Measurements from ENCODE around the gene UST. TPM values are rescaled to one million over a fixed set of nuclear protein-coding genes. Genes with fewer than 3 reads are reported as not detected.

The UST gene
- total and polyA plus RNA-seq, 9 of the 15 experiments (the other 6 are each of a cell fraction or from before 2014, with no cell fraction given) = 0.04 to 0.10 TPM; not detected in 7

- Histone ChIP-seq H3K79me2 (ENCODE audit: control insufficient read depth, insufficient read depth, low read length) (no peaks in the 10 kb centered on the region), H3K27ac (ENCODE audit: extremely low read depth, low read depth, low read length) (no peak overlapping the region), H3K9ac (ENCODE audit: insufficient read depth in 1 of 2, low read depth in 2 of 2, low read length in 2 of 2) (no peak overlapping the region), H3K9me1 (ENCODE audit: control insufficient read depth, insufficient read depth, low read length) (no peaks in the 10 kb centered on the region), H3K27me3 (ENCODE audit: control insufficient read depth in 2 of 2, insufficient read depth in 2 of 2, low read length in 2 of 2) (no peaks in the 10 kb centered on the region), H3K9me3 (replicated peaks; ENCODE audit: control insufficient read depth, insufficient read depth, low read depth, low read length) (no peaks in the 10 kb centered on the region; the same call in 1 of the 2 replicates), H3K4me2 (ENCODE audit: insufficient read depth, low read length) (no peak overlapping the region), H4K20me1 (replicated peaks; ENCODE audit: control insufficient read depth, insufficient read depth, low read length) (no peaks in the 10 kb centered on the region), H3K4me3 (no peak overlapping the region), H3K36me3 (ENCODE audit: control insufficient read depth, insufficient read depth, low read length) (no peaks in the 10 kb centered on the region), H2AFZ (ENCODE audit: low read depth, low read length) (no peak overlapping the region), H3K4me1 (replicated peaks in 1 of 2; ENCODE audit: control insufficient read depth in 2 of 2, insufficient read depth in 2 of 2, low read length in 2 of 2) (no peaks in the 10 kb centered on the region; a peak in 1 of 5 replicates)
- 21% methylated on average over 2 of the region's 2 CpGs for WGBS (ENCODE audit: insufficient coverage, low coverage, missing lambda C conversion rate)
- FAIRE-seq (no peak), ATAC-seq (no peak), DNase-seq (ENCODE audit: extremely low read depth in 1 of 4, low spot score in 3 of 4) (no peak)
- in situ Hi-C loops (cut with MboI) = loop anchor here (5.0 kb wide), 1 partner anchor 332 kb away; no protein-coding TSS in a partner anchor
- CTCF ChIA-PET (ENCODE audit: low intra/inter-chr PET ratio) = no interaction called here
- intact Hi-C loops (cut with micrococcal nuclease) = no loop called here
- POLR2A ChIA-PET = no interaction called here
- TF ChIP-seq CBFB (CRISPR knock-in tag; IDR thresholded peaks at IDR 0.05) (no peak), ZBTB9 (CRISPR knock-in tag; IDR thresholded peaks at IDR 0.05) (no peak), SUPT5H (IDR thresholded peaks at IDR 0.05) (no peak), ZNF583 (CRISPR knock-in tag; IDR thresholded peaks at IDR 0.05) (no peak), ELF4 (CRISPR knock-in tag; IDR thresholded peaks at IDR 0.05) (no peak), GTF2E2 (tag; IDR thresholded peaks at IDR 0.05) (no peak), RB1 (IDR thresholded peaks at IDR 0.05; ENCODE audit: low read depth) (no peak), ZNF354B (CRISPR knock-in tag; IDR thresholded peaks at IDR 0.05) (no peak), ZKSCAN3 (CRISPR knock-in tag; IDR thresholded peaks at IDR 0.05) (no peak), NONO (IDR thresholded peaks at IDR 0.05; ENCODE audit: low read depth in 2 of 2, low read length in 1 of 2) (no peak), ETV6 (IDR thresholded peaks at IDR 0.05; ENCODE audit: borderline replicate concordance in 1 of 2, low read depth in 2 of 2, low read length in 1 of 2) (no peak), ETV6 (CRISPR knock-in tag; IDR thresholded peaks at IDR 0.05; ENCODE audit: borderline replicate concordance) (no peak), NCOA1 (IDR thresholded peaks at IDR 0.05; ENCODE audit: low read depth) (no peak), TRIM25 (IDR thresholded peaks at IDR 0.05; ENCODE audit: borderline replicate concordance) (no peak), TSHZ1 (CRISPR knock-in tag; IDR thresholded peaks at IDR 0.05) (no peak)
- no TSS peak for BruUV-seq (replicated peaks)
Measured at GRCh38 chr6:149094934-149095351, 348.1 kb downstream of the UST start.
